Caki2 (cell line): ENCODE results near the gene DSC1. TPM values are rescaled to one million over a fixed set of nuclear protein-coding genes. Genes with fewer than 3 reads are reported as not detected.
"Not testable (repeated sequence)": the region's sequence is repeated elsewhere in the genome, so short reads cannot be mapped to it uniquely, and the experiment has no call there.

Experiments
- DNase-seq: peaks from one replicate; pipeline ENCODE4 v3.0.0-alpha.2; 2015; ENCODE audit warnings: low read depth
- in situ Hi-C: cut with HindIII; loops from 2 replicates; pipeline ENCODE4 v1.10.0; 2016; ENCODE audit warnings: low sequenced_read_pairs, low pct_unique_long_range_greater_than_20kb, mixed read lengths
- total RNA-seq: library from RNA; depleted of rRNA; stranded (reverse); fragments of >200 nt; shearing (Covaris generic); gene quantifications from 2 replicates; pipeline ENCODE4 v1.2.3, GENCODE V29; 2014; ENCODE audit warnings: low replicate concordance

Gene DSC1
- total RNA-seq, 1 experiment from 2014 or later, result not detected

DNA sequence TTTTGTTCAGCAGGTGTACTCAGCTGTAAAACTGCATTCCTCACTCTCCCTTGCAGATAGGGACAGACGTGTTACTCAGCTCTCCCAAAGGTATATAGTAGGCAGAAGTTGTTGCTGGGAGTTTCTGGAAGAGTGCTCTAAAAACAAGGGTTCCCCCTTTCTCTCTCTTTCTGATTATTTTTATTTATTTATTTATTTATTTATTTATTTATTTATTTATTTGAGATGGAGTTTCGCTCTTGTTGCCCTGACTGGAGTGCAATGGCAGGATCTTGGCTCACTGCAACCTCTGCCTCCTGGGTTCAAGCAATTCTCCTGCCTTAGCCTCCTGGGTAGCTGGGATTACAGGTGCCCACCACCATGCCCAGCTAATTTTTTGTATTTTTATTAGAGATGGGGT, 39.5 kb downstream of the DSC1 start:
- DNase-seq, in situ Hi-C loops: not testable (repeated sequence)

GRCh38 chr18:31120594-31120993, 42.1 kb downstream of the DSC1 start:
- in situ Hi-C loops, result no loop called here
- no peak for DNase-seq

DNA sequence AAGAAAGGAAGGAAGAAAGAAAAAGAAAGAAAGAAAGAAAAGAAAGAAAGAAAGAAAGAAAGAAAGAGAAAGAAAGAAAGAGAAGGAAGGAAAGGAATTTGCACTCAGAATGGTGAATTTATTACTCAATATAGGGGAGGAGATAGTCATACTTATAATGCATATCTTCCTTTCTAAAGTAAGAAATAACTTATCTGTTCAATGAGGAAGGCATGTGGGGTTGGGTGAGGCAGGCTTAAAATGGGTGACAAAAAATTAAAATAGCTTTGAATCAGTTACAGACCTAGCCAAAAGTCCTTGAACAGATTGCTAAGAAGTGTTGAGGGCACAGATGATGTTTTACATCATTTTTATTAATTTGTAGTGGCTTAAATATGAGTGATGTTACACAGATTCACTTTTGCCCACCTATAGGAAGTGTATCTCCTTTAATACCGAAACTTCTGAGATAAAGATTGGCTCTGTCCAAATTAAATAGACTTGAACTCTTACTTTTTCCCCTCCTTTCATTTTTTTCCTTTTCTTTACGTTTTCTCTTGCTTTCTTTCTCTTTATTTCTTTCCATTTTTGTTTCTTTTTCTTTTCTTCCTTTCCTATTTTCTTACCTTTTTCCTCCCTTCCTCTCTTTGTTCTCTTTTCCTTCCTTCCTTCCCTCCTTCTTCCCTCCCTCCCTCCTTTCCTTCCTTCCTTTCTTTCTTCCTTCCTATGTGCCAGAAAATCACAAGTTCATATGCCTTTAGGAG, 45.6 kb downstream of the DSC1 start:
- in situ Hi-C loops, result no loop called here
- DNase-seq, result no peak

DNA sequence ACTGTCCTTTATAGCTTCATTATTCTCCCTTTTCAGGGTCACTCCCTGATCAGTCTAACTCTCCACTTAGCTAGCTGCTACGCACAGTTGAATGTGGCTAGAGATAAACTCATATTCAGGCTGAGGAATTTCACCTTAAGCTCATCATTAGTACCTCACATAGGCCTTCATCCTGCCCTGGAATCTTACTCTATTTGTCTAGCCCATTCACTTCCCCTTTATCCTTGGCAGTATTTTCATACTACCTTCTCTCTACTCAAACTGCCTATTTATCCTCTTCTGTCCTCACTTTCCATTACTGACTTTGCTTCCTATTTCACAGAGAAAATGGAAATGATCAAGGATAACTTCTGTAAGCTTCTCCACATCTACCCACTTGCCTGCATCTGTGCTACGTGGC, 49.9 kb downstream of the DSC1 start:
- no peak for DNase-seq

DNA sequence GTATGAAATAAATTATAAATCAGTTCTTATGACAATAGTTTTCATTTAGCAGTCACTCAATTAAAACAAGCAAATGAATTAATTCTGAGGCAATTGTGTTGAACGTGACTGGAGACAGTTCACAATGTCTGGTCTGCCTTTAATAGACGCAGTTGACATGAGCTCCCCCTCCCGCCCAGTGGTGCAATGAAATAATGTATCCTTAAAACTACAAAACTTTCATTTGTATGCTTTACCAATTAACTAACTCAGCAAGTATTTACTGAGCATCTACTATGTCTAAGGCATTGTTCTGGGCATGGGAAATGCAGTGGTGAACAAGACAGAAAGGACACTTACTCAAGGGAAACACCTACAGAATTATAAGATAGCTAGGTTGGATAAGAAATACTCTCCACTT, 56.9 kb downstream of the DSC1 start:
- no peak for DNase-seq
- in situ Hi-C loops, result no loop called here

More for the DNA sequence above, 49.9 kb downstream of the DSC1 start:
- in situ Hi-C loops, result no loop called here

GRCh38 chr18:31104444-31104843, 58.2 kb downstream of the DSC1 start:
- no peak for DNase-seq
- in situ Hi-C loops, result no loop called here

DNA sequence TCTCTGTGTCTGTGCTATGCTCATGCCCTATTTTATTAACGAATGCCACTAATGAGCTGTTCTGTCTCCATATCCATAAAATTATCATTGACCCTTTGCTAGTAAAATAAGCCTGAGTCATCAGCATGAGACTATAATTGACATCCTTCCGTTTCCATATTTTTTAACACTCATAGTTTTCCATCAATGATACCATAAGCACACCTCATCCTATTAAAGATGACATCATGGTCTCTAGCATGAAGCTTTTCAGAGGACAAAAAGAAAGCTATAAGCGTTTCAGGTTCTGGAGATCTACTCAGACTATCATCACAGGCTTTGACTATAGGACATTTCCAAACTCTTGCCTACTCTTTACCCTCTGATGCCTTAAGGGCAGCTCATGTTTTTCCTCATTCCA, 59.2 kb downstream of the DSC1 start:
- in situ Hi-C loops, result no loop called here

GRCh38 chr18:31102941-31103340, 59.7 kb downstream of the DSC1 start:
- no peak for DNase-seq
- in situ Hi-C loops, result no loop called here

More for the DNA sequence above, 59.2 kb downstream of the DSC1 start:
- no peak for DNase-seq

GRCh38 chr18:31102025-31102684, 60.5 kb downstream of the DSC1 start, which contains the start of gene DSC2:
Gene DSC2 (minus strand): TSS chr18:31102421. CDS start chr18:31101971, 450 bp downstream.
- DNase-seq, result peak; percentile 38
- in situ Hi-C loops, result no loop called here

DNA sequence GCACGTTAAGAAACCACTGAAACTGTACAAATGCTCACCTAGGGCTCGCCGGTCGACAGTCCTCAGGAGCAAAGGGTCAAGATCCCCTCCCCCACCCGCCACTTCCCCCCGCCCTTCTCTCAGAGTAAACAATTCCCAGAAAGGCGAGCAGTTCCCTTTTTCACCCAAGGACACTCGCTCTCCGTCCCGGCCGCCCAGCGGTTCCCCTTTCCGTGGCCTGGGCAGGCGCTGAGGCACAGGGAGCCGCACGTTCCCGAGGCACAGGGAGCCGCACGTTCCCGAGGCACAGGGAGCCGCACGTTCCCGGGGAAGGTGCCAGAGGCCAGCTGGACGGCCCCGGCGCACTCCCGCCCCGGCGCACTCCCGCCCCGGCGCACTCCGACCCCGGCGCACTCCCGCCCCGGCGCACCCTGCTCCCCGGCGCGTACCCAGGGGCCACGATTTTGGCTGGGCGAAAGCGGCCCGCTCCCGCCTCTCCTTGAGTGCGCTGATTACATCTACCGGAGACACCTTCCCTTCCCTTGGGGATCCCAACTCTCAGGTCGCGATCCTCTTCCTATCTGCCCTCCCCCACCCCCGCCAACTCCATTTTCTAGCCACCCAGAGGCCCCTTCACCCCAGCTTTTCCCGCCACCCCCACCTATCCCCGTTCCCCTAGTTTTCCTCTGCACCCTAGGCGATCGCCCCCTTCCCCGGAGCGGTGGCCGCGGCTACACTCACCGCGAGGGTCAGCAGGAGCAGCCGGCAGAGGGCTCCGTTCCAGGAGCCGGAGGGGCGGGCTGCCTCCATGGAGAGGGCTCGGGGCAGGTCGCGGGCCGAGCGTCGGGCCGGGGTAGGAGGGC, 61.3 kb downstream of the DSC1 start:
- peak; percentile 32 for DNase-seq
- in situ Hi-C loops, result no loop called here

- in situ Hi-C loops, result no loop called here
- peak; percentile 14 for DNase-seq
Observed at GRCh38 chr18:31100436-31101182, 62.0 kb downstream of the DSC1 start.

GRCh38 chr18:31099450-31100230, 63.0 kb downstream of the DSC1 start:
- in situ Hi-C loops, result no loop called here
- peak; percentile 32 for DNase-seq

DNA sequence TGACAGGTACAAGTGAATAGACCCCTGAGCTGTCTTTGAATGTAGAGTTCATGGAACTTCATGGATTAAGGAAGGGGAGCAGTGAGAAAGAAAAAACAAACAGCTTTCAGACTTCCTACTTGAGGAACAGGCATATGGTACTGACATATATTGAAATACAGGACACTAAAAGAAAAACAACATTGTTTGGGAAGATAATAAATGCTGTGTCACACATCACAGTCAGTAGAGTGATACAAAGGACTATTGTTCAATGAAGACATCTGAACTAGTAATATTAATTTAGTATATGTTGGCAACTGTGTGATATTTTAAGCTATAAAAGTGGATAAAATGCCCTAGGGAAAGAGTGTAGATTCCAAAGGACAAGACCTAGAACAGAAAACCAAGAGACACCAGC, 63.8 kb downstream of the DSC1 start:
- in situ Hi-C loops, result no loop called here
- DNase-seq, result peak; percentile 14

DNA sequence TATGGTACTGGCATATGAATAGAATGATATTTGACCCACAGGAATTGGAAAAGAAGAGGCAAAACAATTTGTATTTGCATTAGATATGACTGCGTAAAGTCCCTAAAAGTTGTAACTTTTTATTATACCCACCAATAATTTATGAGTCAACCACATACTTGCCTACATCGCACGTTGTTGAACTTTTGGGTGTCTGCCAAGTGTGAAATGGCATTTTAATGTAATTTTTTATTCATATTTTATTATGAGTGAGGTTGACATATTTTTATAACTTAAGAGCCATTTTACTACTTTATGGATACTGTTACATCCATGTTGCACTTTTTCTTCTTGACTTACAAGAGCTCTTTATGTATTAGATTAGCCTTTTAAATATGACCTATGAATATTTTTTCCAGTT, 65.0 kb downstream of the DSC1 start:
- in situ Hi-C loops, result no loop called here
- DNase-seq, result no peak

GRCh38 chr18:31093880-31094279, 68.8 kb downstream of the DSC1 start:
- no peak for DNase-seq
- in situ Hi-C loops, result no loop called here

GRCh38 chr18:31093294-31093693, 69.4 kb downstream of the DSC1 start:
- in situ Hi-C loops, result no loop called here
- DNase-seq, result no peak

GRCh38 chr18:31091350-31091749, 71.3 kb downstream of the DSC1 start:
- in situ Hi-C loops, result no loop called here
- DNase-seq, result no peak

DNA sequence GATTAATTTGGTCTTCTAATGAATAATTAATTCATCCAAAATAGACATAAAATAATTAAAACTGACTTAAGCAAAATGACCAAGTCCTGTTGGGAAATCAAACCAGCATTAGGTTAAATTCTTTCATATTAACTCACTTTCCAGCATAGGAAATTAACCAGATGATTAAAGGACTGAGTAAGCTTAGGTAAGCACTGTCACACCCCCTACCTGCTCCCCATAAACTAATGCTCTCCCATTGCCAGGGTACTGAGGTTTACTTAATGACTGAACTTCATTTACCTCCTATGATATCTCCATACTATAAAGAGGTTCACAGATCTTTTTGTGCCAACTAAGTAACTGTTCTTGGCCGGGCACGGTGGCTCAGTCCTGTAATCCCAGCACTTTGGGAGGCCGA, 74.1 kb downstream of the DSC1 start:
- in situ Hi-C loops, result no loop called here
- no peak for DNase-seq
